ENCODE data around the gene HLA-A.
"Not testable (repeated sequence)": the region's sequence is repeated elsewhere in the genome, so short reads cannot be mapped to it uniquely, and the experiment has no call there.

The HLA-A gene

GRCh38 chr6:29963697-29964096 lies 21.4 kb downstream of the HLA-A start:
- not testable (repeated sequence) for DNase-seq

GRCh38 chr6:29964518-29964886 lies 22.2 kb downstream of the HLA-A start:
- DNase-seq = no peak

- DNase-seq = peak; percentile 92
These were observed 22.7 kb downstream of the HLA-A start for GRCh38 chr6:29964887-29965562.

- peak; percentile 39 for DNase-seq
These were observed 23.2 kb downstream of the HLA-A start for GRCh38 chr6:29965563-29965872.

- peak; percentile 79 for DNase-seq
These were observed 23.7 kb downstream of the HLA-A start for GRCh38 chr6:29965873-29966601.

GRCh38 chr6:29967379-29968010 lies 25.2 kb downstream of the HLA-A start:
- peak; percentile 72 for DNase-seq

GRCh38 chr6:29968130-29968529 lies 25.8 kb downstream of the HLA-A start:
- no peak for DNase-seq

GRCh38 chr6:29968905-29969304 lies 26.6 kb downstream of the HLA-A start:
- no peak for DNase-seq

- DNase-seq = no peak
These were observed 28.4 kb downstream of the HLA-A start for GRCh38 chr6:29970711-29971110.

GRCh38 chr6:29974901-29975560 lies 32.7 kb downstream of the HLA-A start:
- DNase-seq = no peak

- DNase-seq = no peak
These were observed 33.2 kb downstream of the HLA-A start for GRCh38 chr6:29975561-29975907.

- DNase-seq = no peak
These were observed 33.9 kb downstream of the HLA-A start for GRCh38 chr6:29976253-29976587.

GRCh38 chr6:29976588-29977424 lies 34.5 kb downstream of the HLA-A start:
- peak; percentile 72 for DNase-seq

- DNase-seq = no peak
These were observed 35.0 kb downstream of the HLA-A start for GRCh38 chr6:29977425-29977727.

GRCh38 chr6:29980013-29980412 lies 37.7 kb downstream of the HLA-A start:
- DNase-seq = not testable (repeated sequence)

GRCh38 chr6:29980511-29980910 lies 38.2 kb downstream of the HLA-A start:
- no peak for DNase-seq

- no peak for DNase-seq
These were observed 39.0 kb downstream of the HLA-A start for GRCh38 chr6:29981211-29981812.

- DNase-seq = no peak
These were observed 39.8 kb downstream of the HLA-A start for GRCh38 chr6:29982097-29982496.

- no peak for DNase-seq
These were observed 41.9 kb downstream of the HLA-A start for GRCh38 chr6:29984232-29984631.

GRCh38 chr6:29984992-29985391 lies 42.7 kb downstream of the HLA-A start:
- no peak for DNase-seq

- no peak for DNase-seq
These were observed 43.9 kb downstream of the HLA-A start for GRCh38 chr6:29986179-29986781.

- DNase-seq = no peak
These were observed 46.9 kb downstream of the HLA-A start for GRCh38 chr6:29989211-29989610.

Measured in NCI-H2171 treated with DMSO at 0.1 percent for 48 hours (cell line).